ENCODE results near the gene SND1. TPM values are rescaled to one million over a fixed set of nuclear protein-coding genes. Genes with fewer than 3 reads are reported as not detected.

Gene SND1
- total RNA-seq, 2 experiments from 2014 or later: 158 to 166 TPM

DNA sequence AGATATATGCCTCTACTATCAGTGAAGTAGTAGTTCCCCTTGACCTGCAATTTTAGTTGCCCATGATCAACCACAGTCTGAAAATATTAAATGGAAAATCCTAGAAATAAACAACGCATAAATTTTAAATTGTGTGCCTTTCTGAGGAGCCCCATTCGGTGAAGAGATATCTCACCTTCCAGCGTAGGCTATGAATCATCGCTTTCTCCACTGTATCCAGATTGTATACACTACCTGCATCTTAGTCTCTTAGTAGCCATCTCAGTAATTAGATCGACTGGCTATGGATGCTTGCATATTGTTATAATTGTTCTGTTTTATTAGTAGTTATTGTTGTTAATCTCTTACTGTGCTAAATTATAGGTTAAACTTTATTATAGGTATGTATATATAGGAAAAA is 227.9 kb downstream of the SND1 start:
- DNase-seq (no peak), ATAC-seq (no peak)
- CTCF ChIA-PET: no interaction called here
- no peaks in the 10 kb centered on the region for H3K9me3 Mint-ChIP-seq (ENCODE audit: low read depth)
- H3K36me3 Mint-ChIP-seq: peaks cover 1% of the 10 kb centered on the region
- no peak overlapping the region for H3K4me3 Mint-ChIP-seq
- peaks cover 2% of the 10 kb centered on the region for H3K4me1 Mint-ChIP-seq
- no peaks in the 10 kb centered on the region for H3K27me3 Mint-ChIP-seq
- no peak overlapping the region for H3K27ac Mint-ChIP-seq

DNA sequence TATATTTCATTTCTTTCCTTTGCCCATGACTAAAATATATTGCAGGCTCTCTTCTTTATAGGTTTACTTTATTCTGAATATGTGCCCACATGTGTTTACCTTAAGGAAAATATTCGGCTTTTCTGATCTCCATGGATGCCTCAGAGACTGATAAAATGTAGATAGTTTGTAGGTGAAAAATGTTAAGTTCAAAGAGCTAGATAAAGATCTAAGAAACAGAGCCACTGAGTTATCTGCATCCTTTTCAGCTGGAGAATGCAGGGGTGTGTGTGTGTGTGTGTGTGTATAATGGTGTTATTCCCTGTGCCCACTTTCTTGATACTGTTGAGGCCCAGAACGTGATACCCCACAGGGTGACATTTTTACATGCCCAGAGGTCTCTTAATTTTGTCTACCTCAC is 228.5 kb downstream of the SND1 start:
- no peaks in the 10 kb centered on the region for H3K27me3 Mint-ChIP-seq
- no peak overlapping the region for H3K27ac Mint-ChIP-seq
- H3K4me3 Mint-ChIP-seq: no peak overlapping the region
- H3K4me1 Mint-ChIP-seq: peaks cover 2% of the 10 kb centered on the region
- H3K9me3 Mint-ChIP-seq (ENCODE audit: low read depth): no peaks in the 10 kb centered on the region
- no peak for DNase-seq
- ATAC-seq: no peak
- CTCF ChIA-PET: interaction anchor here (0.6 kb wide), 1 partner anchor 116 kb away, joined by 3 read pairs; no protein-coding TSS in a partner anchor
- H3K36me3 Mint-ChIP-seq: peaks cover 1% of the 10 kb centered on the region

DNA sequence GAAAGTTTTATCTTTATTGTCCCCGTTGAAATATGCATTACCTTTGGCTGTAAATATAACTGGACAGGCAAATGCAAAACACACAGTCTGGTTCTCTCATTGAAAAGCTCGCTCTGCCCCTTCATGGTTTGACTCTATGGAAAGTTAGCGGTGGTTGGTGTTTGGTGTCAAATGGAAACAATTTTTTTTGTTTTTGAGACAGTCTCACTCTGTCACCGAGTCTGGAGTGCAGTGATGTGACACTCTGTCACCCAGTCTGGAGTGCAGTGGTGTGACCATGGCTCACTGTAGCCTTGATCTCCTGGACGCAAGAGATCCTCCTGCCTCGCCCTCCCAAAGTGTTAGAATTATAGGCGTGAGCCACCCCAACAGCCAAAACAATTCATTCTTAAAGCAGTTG is 229.6 kb downstream of the SND1 start:
- no peaks in the 10 kb centered on the region for H3K36me3 Mint-ChIP-seq
- CTCF ChIA-PET: no interaction called here
- ATAC-seq (no peak), DNase-seq (no peak)
- no peaks in the 10 kb centered on the region for H3K27me3 Mint-ChIP-seq
- H3K4me3 Mint-ChIP-seq: no peak overlapping the region
- no peak overlapping the region for H3K27ac Mint-ChIP-seq
- H3K4me1 Mint-ChIP-seq: peaks cover 4% of the 10 kb centered on the region
- no peaks in the 10 kb centered on the region for H3K9me3 Mint-ChIP-seq (ENCODE audit: low read depth)

DNA sequence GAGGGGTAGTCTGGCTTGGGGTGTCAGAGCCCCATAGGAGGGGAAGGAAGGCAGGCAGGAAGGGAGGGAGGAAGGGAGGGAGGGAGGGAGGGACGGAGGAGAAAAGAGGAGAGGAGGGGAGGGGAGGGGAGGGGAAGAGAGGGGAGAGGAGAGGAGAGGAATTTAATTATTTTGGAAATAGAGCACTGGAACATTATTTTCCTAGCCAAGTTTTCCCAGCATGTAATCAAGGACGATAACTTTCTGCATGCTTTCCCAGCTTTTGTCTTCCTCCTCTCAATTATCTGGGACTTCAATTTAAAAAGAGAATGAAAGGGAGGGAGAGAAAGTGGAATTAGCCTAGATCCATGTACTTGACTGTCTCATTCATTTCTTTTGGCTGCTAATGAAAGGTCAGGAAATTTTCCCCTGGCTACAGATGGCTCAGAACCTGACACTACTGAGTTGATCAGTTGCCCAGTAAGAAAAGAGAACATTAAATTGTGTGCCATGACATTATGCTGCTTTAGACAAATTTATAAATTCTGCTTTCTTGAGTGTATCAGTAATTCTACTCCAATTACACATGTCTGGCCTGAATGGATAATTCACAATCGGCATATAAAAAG is 230.4 kb downstream of the SND1 start:
- no peak for ATAC-seq
- no peaks in the 10 kb centered on the region for H3K36me3 Mint-ChIP-seq
- no peak overlapping the region for H3K27ac Mint-ChIP-seq
- DNase-seq: no peak
- CTCF ChIA-PET: no interaction called here
- H3K4me3 Mint-ChIP-seq: no peak overlapping the region
- H3K4me1 Mint-ChIP-seq: peaks cover 4% of the 10 kb centered on the region
- H3K9me3 Mint-ChIP-seq (ENCODE audit: low read depth): no peaks in the 10 kb centered on the region
- H3K27me3 Mint-ChIP-seq: no peaks in the 10 kb centered on the region

DNA sequence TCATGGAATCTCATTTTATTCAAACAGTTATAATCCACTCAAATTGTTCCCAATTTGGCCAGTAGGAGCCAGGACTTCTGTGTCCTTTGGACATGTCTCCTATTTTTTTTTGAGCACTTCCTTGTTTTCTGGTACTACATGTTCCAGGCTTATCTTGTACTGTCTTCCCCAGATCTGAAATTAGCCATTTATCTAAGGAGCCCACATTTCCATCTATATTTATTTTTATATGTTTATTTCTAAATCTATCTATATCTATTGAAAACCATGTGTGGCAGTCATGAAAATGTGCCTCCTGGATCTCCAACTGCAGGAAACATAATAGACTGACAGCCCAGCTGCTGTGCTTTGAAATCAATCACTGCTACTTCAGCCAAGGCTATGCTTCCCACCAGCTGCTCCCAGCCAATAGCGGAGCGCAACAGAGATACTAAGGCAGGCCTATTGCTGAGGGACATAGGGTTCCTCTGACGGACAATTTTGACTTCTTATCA is 232.1 kb downstream of the SND1 start:
- CTCF ChIA-PET: no interaction called here
- Mint-ChIP-seq H3K9me3 (ENCODE audit: low read depth) (no peaks in the 10 kb centered on the region), H3K27ac (no peak overlapping the region), H3K36me3 (peaks cover 11% of the 10 kb centered on the region), H3K4me3 (no peak overlapping the region), H3K27me3 (no peaks in the 10 kb centered on the region), H3K4me1 (peaks cover 4% of the 10 kb centered on the region)
- DNase-seq: no peak
- no peak for ATAC-seq

DNA sequence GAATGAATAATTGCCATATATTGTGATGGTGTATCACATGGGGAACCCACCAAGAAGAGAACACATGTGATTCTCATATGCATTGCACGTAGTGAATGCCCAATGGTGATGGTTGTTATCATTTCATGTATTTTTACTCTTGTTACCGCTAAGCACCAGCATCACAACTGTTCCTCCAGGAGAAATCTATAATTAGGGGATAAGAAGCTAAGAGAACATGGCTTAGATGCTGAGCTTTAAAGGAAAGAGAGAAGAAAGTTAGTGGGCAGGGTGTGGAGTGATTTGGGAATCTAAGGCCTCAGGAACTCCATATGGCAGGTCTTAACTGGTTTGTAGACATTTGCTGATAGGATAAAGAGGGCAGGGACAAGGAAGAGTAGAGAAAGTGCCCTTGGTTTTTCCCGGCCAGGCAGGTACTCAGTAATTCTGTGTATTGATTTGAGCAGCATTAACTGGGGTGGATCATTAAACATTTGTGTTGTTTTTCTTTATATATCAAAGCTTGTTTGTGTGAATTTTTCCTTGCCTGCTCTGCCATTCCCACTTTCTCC is 233.3 kb downstream of the SND1 start:
- no peak for DNase-seq
- Mint-ChIP-seq H3K27me3 (no peaks in the 10 kb centered on the region), H3K4me3 (no peak overlapping the region), H3K9me3 (ENCODE audit: low read depth) (no peaks in the 10 kb centered on the region), H3K4me1 (peaks cover 8% of the 10 kb centered on the region), H3K36me3 (peaks cover 21% of the 10 kb centered on the region), H3K27ac (no peak overlapping the region)
- CTCF ChIA-PET: no interaction called here
- ATAC-seq: no peak

DNA sequence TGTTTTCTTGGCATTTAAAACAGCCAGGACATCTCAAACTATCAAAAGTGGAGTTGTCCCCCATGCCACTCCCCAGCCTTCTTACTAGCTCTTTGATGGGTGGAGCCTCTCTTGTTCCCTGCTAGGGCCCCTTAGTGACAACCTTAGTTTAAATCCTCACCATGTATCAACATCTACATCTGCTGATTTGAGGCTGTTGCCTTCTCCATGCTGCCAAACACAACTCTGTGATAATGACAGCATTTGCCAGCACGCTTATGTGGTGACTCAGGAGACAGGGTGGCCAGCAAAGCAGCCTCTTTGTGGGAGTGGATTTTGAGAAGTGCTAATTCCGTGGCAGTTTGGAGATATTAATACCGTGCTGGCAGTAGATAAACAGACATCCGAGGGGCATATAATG is 233.8 kb downstream of the SND1 start:
- Mint-ChIP-seq H3K27me3 (no peaks in the 10 kb centered on the region), H3K9me3 (ENCODE audit: low read depth) (no peaks in the 10 kb centered on the region), H3K4me3 (no peak overlapping the region), H3K36me3 (peaks cover 23% of the 10 kb centered on the region), H3K27ac (no peak overlapping the region), H3K4me1 (peaks cover 9% of the 10 kb centered on the region)
- DNase-seq: no peak
- no peak for ATAC-seq
- CTCF ChIA-PET: no interaction called here

DNA sequence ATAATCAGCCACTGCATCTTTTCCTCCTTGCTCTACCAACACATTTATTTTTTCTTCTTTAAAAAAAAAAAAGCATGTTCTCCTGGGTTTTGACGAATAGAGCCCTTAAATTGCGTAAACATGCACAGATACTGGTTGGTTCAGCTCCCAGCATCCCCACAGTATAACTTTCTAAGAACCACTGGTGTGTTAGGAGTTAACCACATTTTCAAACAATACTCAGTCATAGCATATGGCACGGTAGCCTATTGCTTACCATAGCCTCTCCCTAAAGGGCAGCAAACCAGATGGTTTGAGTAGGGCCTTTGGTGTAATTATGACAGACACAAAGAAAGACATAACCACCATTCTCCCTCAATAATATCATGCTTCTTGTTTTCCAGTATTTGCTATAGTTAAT is 234.3 kb downstream of the SND1 start:
- Mint-ChIP-seq H3K9me3 (ENCODE audit: low read depth) (no peaks in the 10 kb centered on the region), H3K27ac (no peak overlapping the region), H3K4me1 (peaks cover 10% of the 10 kb centered on the region), H3K36me3 (peaks cover 25% of the 10 kb centered on the region), H3K4me3 (no peak overlapping the region), H3K27me3 (no peaks in the 10 kb centered on the region)
- ATAC-seq (no peak), DNase-seq (no peak)
- CTCF ChIA-PET: interaction anchor here (1.3 kb wide), 1 partner anchor 10 kb away, joined by 3 read pairs; no protein-coding TSS in a partner anchor

DNA sequence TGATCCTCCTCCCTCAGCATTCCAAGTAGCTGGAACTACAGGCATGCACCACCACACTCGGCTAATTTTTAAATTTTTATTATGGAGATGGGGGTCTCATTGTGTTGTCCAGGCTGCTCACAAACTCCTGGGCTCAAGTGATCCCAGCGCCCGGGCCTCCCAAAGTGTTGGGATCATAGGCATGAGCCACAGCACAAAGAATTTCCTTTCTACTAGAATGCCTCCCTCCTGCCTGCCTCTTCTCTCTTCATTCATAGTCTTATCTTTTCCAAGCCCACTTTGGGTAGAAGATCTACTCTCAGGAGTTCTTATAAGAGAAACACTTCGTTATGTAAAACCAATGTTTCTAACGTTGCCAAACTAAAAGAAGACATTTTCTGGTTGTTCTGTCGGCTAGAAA is 235.1 kb downstream of the SND1 start:
- Mint-ChIP-seq H3K27ac (no peak overlapping the region), H3K36me3 (peaks cover 29% of the 10 kb centered on the region), H3K27me3 (no peaks in the 10 kb centered on the region), H3K4me1 (peaks cover 10% of the 10 kb centered on the region), H3K4me3 (no peak overlapping the region), H3K9me3 (ENCODE audit: low read depth) (no peaks in the 10 kb centered on the region)
- no peak for DNase-seq
- CTCF ChIA-PET: interaction anchor here (1.3 kb wide), 1 partner anchor 9 kb away, joined by 3 read pairs; no protein-coding TSS in a partner anchor
- ATAC-seq: no peak

DNA sequence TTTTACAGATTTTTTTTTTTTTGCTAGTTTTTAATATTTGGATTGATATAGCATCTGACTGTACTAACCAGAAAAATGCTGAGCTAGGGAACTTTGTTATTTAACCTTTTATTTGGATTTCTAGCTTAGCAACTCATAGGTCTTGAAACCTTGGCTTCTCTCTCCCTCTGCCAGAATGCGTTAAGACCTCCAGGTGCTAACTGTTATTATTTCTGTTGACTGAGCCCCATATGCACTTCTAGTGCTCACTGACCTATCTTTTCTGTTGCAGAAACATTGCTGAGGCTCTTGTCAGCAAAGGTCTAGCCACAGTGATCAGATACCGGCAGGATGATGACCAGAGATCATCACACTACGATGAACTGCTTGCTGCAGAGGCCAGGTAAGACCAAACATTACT is 235.6 kb downstream of the SND1 start:
- Mint-ChIP-seq H3K27me3 (no peaks in the 10 kb centered on the region), H3K36me3 (peaks cover 29% of the 10 kb centered on the region), H3K4me1 (peaks cover 10% of the 10 kb centered on the region)

DNA sequence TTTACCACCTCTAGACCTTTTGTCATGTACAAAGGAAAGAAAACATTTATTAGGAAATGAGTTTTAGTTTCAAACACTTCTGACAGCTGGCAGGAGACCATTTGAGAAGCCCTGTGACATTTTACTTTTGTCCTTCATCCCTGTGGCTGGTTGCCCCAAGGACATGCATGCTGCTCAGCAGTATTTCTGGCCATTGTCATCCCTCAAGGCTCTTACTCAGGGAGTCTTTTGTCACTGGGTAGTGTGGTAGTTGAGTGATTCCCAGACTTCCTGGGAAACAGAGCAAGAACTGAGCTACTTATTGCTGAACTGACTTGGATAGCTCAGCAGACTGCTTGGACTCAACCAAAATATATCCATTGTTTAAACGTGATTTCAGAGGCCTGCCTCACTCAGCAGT is 236.4 kb downstream of the SND1 start:
- no peaks in the 10 kb centered on the region for H3K9me3 Mint-ChIP-seq (ENCODE audit: low read depth)
- peaks cover 10% of the 10 kb centered on the region for H3K4me1 Mint-ChIP-seq
- ATAC-seq (no peak), DNase-seq (no peak)
- H3K36me3 Mint-ChIP-seq: peaks cover 33% of the 10 kb centered on the region
- H3K27ac Mint-ChIP-seq: no peak overlapping the region
- H3K27me3 Mint-ChIP-seq: no peaks in the 10 kb centered on the region
- CTCF ChIA-PET: no interaction called here
- H3K4me3 Mint-ChIP-seq: no peak overlapping the region

More for the DNA sequence above, 235.6 kb downstream of the SND1 start:
- DNase-seq: no peak
- H3K4me3 Mint-ChIP-seq: no peak overlapping the region
- CTCF ChIA-PET: no interaction called here
- H3K27ac Mint-ChIP-seq: no peak overlapping the region
- ATAC-seq: no peak
- no peaks in the 10 kb centered on the region for H3K9me3 Mint-ChIP-seq (ENCODE audit: low read depth)

DNA sequence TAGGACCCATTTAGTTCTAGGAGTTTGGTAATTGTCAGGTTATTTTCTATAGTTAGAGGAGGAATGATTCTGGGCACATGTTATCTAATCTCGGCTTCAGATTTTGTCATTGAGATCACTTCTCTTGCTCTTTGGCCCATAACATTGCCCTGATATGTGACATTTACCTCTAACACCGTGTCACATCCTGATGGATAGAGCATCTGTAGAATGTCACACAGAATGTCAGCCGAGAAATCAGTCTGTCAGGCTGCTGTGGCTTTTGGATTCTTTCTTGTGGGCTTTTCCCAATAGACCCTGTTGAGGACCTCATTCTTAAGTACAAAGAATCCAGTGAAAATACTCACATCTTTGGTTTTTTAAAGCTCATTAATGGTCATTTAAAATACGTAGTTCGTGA is 236.8 kb downstream of the SND1 start:
- H3K36me3 Mint-ChIP-seq: peaks cover 33% of the 10 kb centered on the region
- no peak for DNase-seq
- ATAC-seq: no peak

DNA sequence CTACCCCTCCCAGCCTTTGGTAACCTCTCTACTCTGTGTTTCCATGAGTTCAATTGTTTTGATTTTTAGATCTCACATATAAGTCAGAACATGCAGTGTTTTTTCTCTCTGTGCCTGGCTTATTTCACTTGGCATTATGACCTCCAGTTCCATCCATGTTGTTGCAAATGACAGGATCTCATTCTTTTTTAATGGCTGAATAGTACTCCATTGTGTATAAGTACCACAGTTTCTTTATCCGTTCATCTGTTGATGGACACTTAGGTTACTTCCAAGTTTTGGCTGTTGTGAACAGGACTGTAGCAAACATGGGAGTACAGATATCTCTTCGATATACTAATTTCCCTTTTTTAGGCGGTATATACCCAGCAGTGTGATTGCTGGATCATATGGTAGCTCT is 237.7 kb downstream of the SND1 start:
- no peaks in the 10 kb centered on the region for H3K9me3 Mint-ChIP-seq (ENCODE audit: low read depth)
- no peak overlapping the region for H3K27ac Mint-ChIP-seq
- ATAC-seq: no peak
- CTCF ChIA-PET: no interaction called here
- no peaks in the 10 kb centered on the region for H3K27me3 Mint-ChIP-seq
- no peak overlapping the region for H3K4me3 Mint-ChIP-seq
- H3K4me1 Mint-ChIP-seq: peaks cover 10% of the 10 kb centered on the region
- DNase-seq: no peak
- peaks cover 33% of the 10 kb centered on the region for H3K36me3 Mint-ChIP-seq

More for the DNA sequence above, 236.8 kb downstream of the SND1 start:
- no peaks in the 10 kb centered on the region for H3K9me3 Mint-ChIP-seq (ENCODE audit: low read depth)
- H3K27ac Mint-ChIP-seq: no peak overlapping the region
- H3K4me1 Mint-ChIP-seq: peaks cover 10% of the 10 kb centered on the region
- H3K4me3 Mint-ChIP-seq: no peak overlapping the region
- CTCF ChIA-PET: no interaction called here
- H3K27me3 Mint-ChIP-seq: no peaks in the 10 kb centered on the region

DNA sequence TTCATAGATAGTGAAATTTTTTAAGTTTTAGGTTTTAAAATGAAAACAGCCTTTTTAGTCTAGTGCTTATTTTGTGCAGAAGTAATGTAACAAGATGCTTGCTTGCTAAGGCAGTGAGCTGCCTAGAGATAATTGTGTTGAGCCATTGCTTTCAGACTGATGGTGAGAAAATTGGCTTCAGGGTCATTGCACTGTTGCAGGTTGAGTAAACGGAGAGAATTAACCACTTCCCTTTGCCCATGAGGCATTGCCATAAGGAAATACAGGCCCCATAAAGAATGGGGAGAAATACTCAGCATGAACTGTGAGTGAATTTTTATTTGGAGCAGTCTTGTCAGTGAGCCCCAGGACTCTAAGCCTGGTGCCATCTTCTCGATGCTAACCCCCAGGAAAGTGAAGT is 238.7 kb downstream of the SND1 start:
- Mint-ChIP-seq H3K9me3 (ENCODE audit: low read depth) (no peaks in the 10 kb centered on the region), H3K27ac (no peak overlapping the region), H3K27me3 (no peaks in the 10 kb centered on the region), H3K36me3 (peaks cover 33% of the 10 kb centered on the region), H3K4me1 (peaks cover 10% of the 10 kb centered on the region), H3K4me3 (no peak overlapping the region)
- CTCF ChIA-PET: no interaction called here
- DNase-seq: no peak
- no peak for ATAC-seq

Data from activated CD8-positive, alpha-beta memory T cell treated with anti-CD3 and anti-CD28 coated beads, Interleukin-2, amount 10 ng/mL, durations not matched to agents 7 days and 5 days (primary cell).